GM19372 (cell line): ENCODE results near the gene TRAF3.

Experiments
- ATAC-seq: cut with Tn5 transposase; IDR thresholded peaks from one replicate; pipeline ENCODE4 v1.9.1; 2021; ENCODE audit warnings: mild to moderate bottlenecking, low read depth, moderate library complexity; ENCODE audit not compliant: unreplicated experiment

Gene TRAF3, protein sequence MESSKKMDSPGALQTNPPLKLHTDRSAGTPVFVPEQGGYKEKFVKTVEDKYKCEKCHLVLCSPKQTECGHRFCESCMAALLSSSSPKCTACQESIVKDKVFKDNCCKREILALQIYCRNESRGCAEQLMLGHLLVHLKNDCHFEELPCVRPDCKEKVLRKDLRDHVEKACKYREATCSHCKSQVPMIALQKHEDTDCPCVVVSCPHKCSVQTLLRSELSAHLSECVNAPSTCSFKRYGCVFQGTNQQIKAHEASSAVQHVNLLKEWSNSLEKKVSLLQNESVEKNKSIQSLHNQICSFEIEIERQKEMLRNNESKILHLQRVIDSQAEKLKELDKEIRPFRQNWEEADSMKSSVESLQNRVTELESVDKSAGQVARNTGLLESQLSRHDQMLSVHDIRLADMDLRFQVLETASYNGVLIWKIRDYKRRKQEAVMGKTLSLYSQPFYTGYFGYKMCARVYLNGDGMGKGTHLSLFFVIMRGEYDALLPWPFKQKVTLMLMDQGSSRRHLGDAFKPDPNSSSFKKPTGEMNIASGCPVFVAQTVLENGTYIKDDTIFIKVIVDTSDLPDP

DNA sequence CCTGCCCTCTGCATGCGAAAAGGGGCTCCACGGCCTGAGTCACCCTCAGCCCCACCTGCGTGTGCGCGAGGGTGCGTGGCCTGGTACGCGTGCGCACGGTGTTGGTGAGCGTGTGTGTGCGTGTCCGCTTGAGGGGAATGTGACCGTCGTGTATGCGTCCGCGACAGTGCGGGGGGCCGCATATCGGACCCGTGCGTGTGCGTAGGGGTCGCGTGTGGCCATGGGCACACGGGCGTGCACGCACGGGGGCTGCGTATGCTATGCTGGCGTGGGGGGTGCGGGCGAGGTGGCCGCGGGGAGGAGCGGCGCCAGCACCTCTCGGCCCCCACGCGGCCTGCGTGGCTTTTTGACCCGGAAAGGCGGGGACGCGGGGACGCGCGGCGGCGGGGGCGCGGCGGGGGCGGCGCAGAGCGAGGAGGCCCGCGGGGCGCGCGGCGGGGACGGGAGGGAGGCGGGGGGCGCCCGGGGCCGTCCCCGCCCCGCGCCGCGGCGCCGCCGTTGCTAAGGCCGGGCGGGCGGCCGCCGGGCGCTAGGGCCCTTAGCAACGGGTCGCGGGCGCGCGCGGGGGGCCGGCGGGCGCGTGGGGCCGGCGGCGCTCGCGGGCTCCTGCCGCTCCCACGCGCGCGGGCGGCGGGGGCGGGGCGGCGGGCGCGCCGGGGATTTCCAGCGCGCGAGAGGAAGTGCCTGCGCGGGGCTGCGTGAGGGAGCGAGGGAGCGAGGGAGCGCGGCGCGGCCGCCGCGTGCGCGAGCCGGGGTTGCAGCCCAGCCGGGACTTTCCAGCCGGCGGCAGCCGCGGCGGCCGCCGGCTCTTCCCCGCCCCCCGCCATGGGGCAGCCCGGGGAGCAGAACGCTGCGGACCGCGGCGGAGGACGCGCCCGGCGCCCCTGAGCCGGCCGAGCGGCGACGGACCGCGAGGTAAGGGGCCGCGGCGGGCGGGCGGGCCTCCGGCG is at the start of gene TRAF3:
TRAF3 (plus strand) TSS at position 689 of the 950 bp plus-strand sequence. CDS start 92,753 bp downstream, outside the sequence.
- ATAC-seq: peak; percentile 59

DNA sequence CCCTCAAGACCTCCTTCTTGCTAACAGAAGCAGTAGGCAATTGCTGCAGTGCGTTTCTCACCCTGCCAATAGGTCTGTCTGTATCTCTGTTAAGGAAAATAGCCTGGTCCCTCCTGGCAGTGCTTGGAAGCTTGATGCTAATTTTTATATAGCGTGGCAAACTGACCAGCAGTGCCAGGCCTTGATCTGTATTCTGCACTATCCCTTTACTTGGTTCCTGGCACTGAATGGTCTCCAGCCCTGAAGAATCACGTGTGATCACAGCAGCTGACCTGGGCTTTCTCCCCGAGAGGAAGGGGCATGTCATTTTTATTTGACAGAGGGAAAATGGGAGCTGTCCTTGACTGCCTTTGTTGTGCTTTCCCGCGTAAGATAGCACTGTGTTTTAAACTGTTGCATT is 48.7 kb upstream of the TRAF3 start:
- ATAC-seq: no peak

DNA sequence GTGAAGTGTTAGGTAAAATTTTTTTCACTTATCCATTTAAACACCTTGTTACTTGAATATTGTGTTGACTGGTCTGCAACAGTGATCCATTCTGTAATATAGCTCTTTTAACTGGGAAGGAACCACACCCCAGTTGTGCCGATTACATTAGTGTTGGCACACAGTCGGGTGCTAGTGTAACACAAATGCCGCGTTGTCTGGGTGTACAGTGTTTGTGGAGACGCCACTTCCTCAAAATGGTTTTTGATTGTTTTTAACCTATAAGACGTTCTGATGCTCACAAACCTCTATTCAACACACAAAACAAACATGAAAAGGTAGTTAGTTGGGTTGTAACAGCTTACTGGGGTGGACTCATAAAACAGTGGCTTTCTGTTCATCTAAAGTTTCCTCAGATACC is 48.0 kb upstream of the TRAF3 start:
- ATAC-seq: no peak

DNA sequence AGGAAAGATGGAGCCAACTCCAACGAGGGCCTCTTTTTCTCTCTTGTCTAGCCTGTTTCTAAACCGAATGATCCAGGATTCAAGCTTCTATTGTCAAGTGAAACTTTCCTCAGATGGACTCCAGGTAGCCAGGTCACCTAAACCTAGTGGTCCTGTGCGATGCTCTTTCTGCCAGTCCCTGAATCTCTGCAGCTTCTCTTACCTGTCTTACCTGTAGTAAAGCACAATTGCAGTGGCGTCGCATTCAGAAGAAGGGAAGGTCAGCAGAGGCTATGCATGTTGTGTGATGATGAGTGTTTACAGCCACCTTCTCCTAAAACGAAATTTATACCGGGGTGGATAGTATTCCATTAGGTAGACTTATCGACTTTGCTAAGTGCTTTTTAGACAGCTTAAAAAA is 47.4 kb upstream of the TRAF3 start:
- ATAC-seq: no peak

DNA sequence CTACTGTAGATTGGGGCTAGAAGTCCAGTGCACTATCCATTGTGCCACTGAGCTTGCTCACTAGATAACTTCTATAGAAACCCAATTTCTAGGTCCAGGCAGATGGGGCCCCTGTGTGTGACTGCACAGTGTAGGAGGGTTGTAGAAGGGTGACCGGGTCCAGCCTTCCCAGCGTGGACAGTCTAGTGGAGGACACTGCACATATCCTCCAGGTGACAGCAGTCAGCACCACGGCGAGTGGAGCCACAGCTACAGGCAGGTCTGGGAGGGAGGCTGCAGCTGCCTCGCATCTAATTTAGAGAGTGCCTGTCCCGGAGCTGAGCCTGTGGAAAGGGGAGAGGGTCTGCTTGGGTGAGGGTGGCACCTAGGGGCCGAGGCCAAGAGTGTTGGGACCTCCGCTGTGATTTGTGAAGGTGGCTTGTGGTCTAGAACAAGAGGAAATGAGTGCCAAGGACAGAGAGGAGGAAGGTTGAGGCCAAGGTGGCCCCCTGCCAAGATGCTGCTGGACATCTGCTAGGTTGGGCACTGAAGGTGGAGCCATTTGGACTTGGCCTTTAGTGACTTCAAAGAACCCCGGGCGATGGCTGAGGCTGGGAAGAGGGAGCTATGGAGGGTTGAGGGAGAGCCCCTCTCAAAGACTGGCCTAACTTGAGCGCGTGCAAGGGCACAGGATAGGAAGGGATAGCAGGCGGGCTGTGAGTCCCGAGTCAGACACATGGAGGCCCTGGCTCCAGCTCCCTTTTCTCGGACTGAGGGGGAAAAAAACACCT is 46.0 kb upstream of the TRAF3 start:
- ATAC-seq: no peak

DNA sequence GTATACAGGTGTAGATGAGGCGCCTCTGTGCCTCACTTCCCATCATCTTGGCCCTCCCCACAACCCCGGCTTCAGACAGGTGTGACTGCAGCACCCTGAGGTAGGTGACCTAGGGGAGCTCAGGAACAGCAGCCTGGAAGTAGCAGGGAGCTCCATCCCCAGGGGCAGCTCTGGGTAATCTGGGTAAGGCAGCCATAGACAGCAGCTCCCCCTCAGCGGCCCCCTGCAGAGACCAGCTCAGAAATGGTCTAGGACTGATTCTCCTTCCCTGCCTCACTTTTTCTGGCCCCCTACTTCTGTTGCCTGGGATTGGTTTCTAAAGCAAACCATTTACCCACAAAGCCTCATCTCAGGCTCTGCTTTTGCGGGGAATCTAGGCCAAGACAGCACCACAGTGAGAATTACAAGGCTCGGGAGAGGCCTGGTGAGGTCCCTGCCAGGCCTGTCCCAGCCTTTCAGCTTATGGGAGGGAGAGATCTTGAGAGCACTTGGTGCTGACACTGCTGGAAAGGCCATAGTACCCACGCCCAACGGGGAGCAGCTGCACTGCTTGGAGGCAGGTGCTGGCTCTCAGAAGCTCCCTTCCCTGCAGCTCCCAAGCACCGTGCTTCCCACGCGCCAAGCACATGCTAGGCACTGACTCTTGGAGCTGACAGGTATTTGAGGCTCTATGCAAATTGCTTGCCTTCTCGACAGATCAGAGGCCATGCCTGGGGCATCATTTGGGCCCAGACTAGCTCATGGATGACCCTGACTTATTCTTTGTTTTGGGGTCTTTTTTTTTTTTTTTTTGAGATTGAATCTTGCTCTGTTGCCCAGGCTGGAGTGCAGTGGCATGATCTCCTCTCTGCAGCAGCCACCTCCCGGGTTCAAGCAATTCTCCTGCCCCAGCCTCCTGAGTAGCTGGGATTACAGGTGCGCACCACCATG is 45.1 kb upstream of the TRAF3 start:
- ATAC-seq: no peak

DNA sequence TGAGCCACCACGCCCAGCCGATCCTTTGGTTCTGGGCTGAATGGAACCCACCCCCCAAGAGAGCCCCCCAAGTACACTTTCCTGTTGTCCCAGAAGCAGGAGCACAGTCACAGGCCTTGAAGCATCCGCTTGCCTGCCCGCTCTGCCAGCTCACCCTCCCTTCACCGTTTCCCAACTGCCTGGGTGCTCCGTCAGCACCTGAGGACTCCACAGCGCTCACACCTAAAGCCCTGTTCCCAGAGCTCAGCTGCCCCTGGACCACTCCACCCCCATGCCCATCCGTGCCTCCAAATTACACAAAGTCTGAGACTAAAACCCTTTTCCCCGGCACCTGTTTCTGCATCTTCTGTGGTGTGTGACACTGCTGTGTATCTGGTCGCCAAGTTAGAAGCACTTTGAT is 44.3 kb upstream of the TRAF3 start:
- no peak for ATAC-seq

DNA sequence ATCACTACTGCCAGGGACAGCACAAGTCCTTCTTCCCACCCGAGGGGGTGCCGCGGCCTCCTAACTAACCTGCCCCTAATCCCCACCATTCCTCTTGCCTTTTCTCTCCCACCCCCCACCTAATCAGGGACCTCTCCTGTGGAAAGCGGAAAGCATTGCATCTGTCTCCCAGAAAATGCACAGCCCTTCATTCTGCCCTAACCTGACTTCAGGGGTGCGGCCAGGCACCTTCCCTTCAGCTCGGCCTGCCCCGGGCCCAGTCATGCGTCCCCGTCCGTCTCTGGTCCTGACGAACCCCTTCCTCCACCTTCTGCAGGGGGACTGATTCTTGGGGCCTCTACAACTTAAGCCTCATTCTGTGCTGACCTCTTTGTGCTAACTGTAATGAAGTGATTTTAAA is 43.9 kb upstream of the TRAF3 start:
- ATAC-seq: no peak

DNA sequence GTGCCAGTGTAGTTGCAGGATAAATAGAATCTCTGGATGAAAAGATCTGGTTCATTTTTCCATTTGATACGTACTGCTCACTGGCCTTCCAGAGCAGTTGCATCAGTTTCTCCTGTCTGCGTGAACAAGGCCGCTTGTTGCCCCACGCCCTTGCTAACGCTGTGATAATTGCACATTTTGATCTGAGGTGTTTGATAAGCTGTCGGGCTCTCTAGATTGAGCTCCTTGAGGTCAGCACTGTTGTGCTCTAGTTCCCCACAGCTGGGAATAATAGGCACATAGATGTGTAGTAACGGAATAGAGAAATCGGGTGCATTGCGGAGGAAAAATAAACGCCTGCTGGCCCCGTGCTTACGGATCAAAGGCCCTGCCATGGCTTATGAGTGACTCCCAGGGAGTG is 42.8 kb upstream of the TRAF3 start:
- no peak for ATAC-seq

DNA sequence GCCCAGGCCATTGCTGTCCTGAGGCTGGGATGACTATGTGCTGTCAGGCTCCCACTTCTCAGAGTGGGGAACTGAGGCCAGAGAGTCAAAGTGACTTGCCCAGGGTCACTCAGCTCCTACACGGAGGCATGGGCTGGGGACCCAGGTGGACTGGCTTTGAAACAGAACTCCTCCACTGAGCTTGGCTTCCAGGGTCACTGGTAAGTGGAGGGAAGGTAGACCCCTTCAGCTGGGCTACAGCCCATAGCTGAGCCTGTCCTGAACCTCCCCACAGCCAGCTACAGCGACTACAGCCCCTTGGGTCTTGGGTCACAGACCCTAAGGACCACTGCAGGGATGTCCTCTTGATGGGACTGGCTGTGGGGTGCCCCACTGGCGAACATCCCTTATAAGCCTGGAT is 40.3 kb upstream of the TRAF3 start:
- ATAC-seq: no peak

DNA sequence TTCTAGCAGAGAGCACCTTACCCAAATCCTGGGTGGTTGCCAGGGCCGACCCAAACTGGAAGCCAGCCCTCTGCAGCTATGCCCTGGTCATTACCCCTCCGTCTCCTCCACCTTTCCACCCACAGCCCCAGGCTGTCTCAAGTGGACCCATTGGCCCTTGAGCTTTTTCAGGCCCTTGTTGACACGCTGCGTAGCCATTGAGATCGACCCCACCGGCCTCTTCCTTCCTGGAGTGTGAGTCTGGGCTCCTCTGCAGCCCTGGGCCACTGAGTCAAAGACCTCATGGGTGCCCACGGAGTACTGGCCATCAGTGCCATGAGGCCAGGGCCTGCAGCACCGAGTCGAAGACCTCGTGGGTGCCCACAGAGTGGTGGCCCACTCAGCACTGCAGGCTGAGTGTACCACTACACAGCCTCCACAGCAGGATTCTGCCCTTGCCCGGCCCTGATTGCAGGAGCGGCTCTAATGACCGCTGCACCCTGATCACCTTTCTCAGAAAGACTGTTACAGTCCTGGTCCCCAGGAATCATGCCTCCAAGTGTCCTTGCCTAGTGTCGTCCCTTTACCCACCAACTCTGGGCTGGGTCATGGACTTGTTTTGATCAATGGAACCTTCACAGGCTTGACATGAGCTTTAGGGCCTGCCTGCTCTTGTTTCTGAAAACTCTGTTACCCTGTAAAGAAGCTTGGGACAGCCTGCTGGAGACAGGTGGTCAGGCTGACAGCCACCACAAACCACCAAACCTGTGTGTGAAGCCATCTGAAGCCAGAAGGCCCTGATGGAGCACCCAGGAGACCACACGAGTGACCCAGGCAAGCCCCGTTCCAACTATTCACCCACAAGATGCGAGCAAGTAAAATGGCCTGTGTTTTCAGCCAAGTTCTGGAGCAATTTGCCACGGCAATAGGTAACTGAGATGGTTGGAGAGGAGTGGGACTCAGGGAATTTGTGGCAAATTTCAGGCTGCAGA is 39.6 kb upstream of the TRAF3 start:
- no peak for ATAC-seq

DNA sequence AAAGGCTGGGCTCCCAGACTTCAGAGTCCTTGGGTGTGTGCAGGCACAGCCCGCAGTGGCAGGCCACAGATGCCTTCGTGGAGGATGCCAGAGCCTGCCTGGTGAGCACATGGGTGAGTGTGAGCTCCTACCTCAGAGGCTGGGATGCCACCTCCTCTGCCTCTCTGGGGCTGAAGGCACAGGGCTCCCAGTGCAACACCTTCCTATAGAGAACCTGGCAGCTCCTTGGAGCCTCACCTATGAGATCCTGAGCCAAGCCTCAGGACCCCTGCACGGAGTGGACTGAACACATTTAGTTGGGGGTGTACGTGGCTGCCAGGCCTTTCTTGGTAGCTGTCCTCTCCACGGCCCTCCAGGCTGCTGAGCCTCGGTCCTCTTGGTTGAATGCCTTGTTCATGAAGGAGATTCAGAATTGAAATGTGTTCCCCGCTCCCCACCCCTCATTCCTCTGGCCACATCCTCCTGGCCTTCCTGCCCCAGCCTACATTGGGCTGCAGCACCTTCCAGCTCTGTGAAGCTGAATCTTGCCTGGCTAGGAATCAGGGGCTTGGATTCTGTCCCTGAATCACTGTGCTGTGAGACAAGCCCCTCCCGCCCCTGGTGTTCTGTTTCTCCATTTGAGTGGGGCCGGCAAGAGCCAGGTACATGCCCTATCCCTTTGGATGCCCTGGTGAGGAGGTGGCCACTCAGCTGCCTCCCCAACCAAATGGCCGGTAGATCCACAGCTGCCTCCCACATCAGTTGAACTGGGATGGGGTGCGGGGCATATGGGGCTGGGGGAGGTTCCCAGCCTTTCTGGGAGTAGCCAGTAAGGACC is 38.7 kb upstream of the TRAF3 start:
- no peak for ATAC-seq

DNA sequence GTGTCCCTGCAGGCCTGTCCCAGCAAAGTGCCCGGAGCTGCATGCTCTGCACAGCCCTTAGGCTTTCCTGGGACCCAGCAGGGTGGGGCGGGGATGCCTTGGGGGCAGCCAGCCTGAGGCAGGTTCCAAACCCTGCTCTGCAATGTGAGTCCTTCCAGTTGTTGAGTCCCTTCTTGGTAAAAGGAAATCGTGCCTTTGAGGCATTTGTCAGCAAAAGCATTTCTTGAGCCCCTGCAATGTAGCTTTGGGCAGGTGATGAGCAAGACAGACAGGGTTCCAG is 38.1 kb upstream of the TRAF3 start:
- ATAC-seq: no peak

DNA sequence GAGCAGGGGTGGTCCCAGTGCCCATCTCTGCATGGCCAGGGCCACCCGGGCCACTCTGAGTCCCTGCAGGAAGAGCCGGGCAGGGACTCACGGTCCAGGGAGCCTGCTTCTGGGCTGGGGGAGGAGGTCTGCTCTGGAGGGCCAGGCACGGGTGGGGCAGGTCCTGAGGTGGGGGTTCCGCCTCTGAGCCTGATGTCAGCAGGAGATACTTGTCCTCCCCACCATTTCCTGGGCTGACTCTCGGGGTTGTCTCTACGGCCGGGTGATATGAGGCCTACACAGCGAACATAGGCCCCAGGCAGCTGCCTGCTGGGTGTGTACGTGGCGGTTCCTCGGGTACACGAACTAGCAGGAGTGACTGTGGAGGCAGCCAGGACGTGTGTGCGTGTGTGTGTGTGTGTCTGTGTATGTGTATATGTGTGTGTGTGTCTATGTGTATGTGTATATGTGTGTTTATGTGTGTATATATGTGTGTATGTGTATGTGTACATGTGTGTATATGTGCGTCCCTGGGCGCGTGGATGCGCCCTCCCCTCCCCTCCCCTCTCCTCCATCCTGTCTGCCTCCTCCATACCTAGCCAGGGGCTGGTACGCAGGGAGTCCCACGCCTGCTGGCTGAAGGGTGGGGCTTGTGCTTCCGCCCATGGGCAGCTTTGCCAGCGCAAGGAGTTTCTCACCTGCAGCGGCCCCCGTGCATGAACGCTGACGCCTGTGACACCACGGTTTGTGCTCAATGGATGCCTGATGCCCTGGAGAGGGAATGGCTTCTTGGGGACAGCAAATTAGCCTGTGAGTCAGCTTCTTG is 30.4 kb upstream of the TRAF3 start:
- ATAC-seq: no peak

DNA sequence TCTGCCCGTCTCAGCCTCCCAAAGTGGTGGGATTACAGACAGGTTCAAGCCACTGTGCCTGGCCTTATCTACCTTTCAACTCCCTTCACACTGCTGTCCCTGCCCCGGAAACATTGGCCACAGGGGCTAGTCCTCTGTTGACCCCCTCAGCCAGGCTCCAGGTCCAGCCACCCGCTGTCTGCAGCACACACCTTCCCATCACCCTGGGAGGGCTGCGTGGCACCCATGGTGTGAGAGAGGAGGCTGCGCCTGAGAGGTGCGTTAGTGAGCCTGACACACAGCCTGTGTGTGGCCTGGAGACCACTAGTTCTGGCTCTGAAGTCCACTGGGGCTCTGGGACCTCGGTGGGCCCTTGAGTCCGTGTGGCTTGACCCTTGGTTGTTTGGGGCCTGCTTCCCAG is 28.4 kb upstream of the TRAF3 start:
- ATAC-seq: no peak

DNA sequence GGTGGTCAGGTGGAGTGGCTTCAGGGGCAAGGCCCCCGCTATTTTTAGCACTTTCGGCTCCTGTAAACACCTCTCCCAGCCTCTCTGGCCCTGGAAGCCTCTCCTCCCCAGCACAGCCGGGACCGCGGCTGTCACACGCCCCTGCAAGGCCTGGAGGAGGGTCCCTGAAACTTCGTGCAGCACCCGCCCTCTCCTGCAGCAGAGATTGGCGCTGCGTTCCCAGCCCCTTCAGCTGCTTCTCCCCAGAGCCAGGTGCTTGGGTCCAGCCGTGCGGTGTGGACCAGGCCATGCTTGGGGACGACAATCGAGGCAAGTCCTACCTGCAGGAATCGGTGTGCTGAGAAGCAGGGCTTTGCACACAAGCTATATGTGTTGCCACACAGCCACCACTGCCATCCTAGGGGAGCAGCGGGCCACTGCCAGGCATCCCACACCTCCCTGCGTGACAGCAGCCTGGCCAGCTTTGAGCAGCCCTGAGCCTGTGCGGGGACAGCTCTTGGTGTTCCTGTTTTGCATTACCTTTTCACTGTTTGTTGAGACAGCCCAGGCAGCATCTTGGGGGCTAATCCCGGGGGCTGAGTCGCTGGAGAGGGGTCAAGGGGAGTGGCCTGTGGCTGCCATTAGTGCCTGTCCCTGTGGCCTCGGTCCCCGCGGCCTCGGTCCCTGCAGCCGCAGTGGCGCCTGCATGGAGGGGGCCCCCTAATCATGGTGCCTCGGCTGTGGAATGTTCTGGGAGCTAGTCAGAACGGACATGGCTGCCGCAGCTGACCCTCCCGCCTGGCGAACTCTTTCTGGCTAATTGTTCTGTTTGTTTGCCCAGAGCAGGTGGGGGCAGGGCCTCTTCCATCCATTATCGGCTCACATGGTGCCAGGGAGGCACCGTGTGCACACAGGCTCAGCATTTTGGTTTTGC is 27.6 kb upstream of the TRAF3 start:
- ATAC-seq: no peak
